ENCODE results near the gene IGSF9. TPM values are rescaled to one million over a fixed set of nuclear protein-coding genes. Genes with fewer than 3 reads are reported as not detected.

IGSF9 gene
- total and polyA plus RNA-seq, 4 donors: 0.14 to 21.3 (median 16.1) TPM

- DNase-seq (ENCODE audit: low spot score): no peak
- Histone ChIP-seq H3K9me3 (ENCODE audit: control insufficient read depth in 4 of 4, low read length in 3 of 4) (no peaks in the 10 kb centered on the region), H3K27me3 (ENCODE audit: control insufficient read depth in 4 of 4, insufficient read depth in 4 of 4, low read length in 3 of 4) (no peaks in the 10 kb centered on the region), H3K9ac (ENCODE audit: low read depth in 1 of 2, low read length in 2 of 2) (no peak overlapping the region), H3K36me3 (ENCODE audit: control insufficient read depth in 4 of 4, insufficient read depth in 3 of 4, low read depth in 1 of 4, low read length in 3 of 4) (peaks cover 0 to 8% (median 1%) of the 10 kb centered on the region in 4 donors), H3K4me1 (ENCODE audit: control insufficient read depth in 4 of 4, insufficient read depth in 4 of 4, low read length in 3 of 4) (peaks cover 6 to 29% (median 20%) of the 10 kb centered on the region in 4 donors), H3K4me3 (ENCODE audit: low read depth in 1 of 3, low read length in 3 of 3) (no peak overlapping the region), H3K27ac (ENCODE audit: low read depth in 1 of 2, low read length in 2 of 2) (peak overlapping the region in 1 of 2 donors; percentile 29)
- TF ChIP-seq GABPA (IDR thresholded peaks at IDR 0.05 in 1 of 2, conservative IDR thresholded peaks at IDR 0.05 in 1 of 2) (no peak), TAF1 (conservative IDR thresholded peaks at IDR 0.05) (no peak), RAD21 (IDR thresholded peaks at IDR 0.05) (no peak), ZBTB33 (IDR thresholded peaks at IDR 0.05) (no peak), HNF4A (conservative IDR thresholded peaks at IDR 0.05) (peak; percentile 25 to 33)
- WGBS: 63% methylated on average over 7 of the region's 7 CpGs
Measured at GRCh38 chr1:159938211-159938852, 7.1 kb downstream of the IGSF9 start.

- H3K9ac ChIP-seq (ENCODE audit: low read depth in 1 of 2, low read length in 2 of 2): no peak overlapping the region
- WGBS: 56% methylated on average over 4 of the region's 4 CpGs
- H3K9me3 ChIP-seq (ENCODE audit: control insufficient read depth in 4 of 4, low read length in 3 of 4): no peaks in the 10 kb centered on the region
- H3K36me3 ChIP-seq (ENCODE audit: control insufficient read depth in 4 of 4, insufficient read depth in 3 of 4, low read depth in 1 of 4, low read length in 3 of 4): peaks cover 0 to 12% (median 3%) of the 10 kb centered on the region in 4 donors
- no peak for DNase-seq (ENCODE audit: low spot score)
- H3K27me3 ChIP-seq (ENCODE audit: control insufficient read depth in 4 of 4, insufficient read depth in 4 of 4, low read length in 3 of 4): no peaks in the 10 kb centered on the region
- no peak for TF ChIP-seq RAD21 (IDR thresholded peaks at IDR 0.05)
- TF ChIP-seq MAX (IDR thresholded peaks at IDR 0.05): no peak
- peaks cover 6 to 28% (median 17%) of the 10 kb centered on the region in 4 donors for H3K4me1 ChIP-seq (ENCODE audit: control insufficient read depth in 4 of 4, insufficient read depth in 4 of 4, low read length in 3 of 4)
- H3K4me3 ChIP-seq (ENCODE audit: low read depth in 1 of 3, low read length in 3 of 3): no peak overlapping the region
- H3K27ac ChIP-seq (ENCODE audit: low read depth in 1 of 2, low read length in 2 of 2): peak overlapping the region in 1 of 2 donors; percentile 11
Measured at GRCh38 chr1:159937054-159937750, 8.2 kb downstream of the IGSF9 start.

- peaks cover 4 to 28% (median 16%) of the 10 kb centered on the region in 4 donors for H3K4me1 ChIP-seq (ENCODE audit: control insufficient read depth in 4 of 4, insufficient read depth in 4 of 4, low read length in 3 of 4)
- H3K9ac ChIP-seq (ENCODE audit: low read depth in 1 of 2, low read length in 2 of 2): no peak overlapping the region
- peak overlapping the region in 1 of 2 donors; percentile 11 for H3K27ac ChIP-seq (ENCODE audit: low read depth in 1 of 2, low read length in 2 of 2)
- H3K4me3 ChIP-seq (ENCODE audit: low read depth in 1 of 3, low read length in 3 of 3): no peak overlapping the region
- peaks cover 0 to 12% (median 5%) of the 10 kb centered on the region in 4 donors for H3K36me3 ChIP-seq (ENCODE audit: control insufficient read depth in 4 of 4, insufficient read depth in 3 of 4, low read depth in 1 of 4, low read length in 3 of 4)
- TF ChIP-seq RAD21 (IDR thresholded peaks at IDR 0.05) (peak; percentile 98 to 100), FOXA2 (IDR thresholded peaks at IDR 0.05) (no peak), TAF1 (conservative IDR thresholded peaks at IDR 0.05) (no peak), SP1 (IDR thresholded peaks at IDR 0.05) (no peak), GABPA (IDR thresholded peaks at IDR 0.05 in 1 of 2, conservative IDR thresholded peaks at IDR 0.05 in 1 of 2) (no peak), REST (IDR thresholded peaks at IDR 0.05) (no peak), EGR1 (IDR thresholded peaks at IDR 0.05; ENCODE audit: low read depth in 2 of 2) (no peak), CTCF (IDR thresholded peaks at IDR 0.05; ENCODE audit: low read depth, low read length, missing input control) (peak; percentile 98), HNF4A (conservative IDR thresholded peaks at IDR 0.05) (peak; percentile 48 to 57), MAX (IDR thresholded peaks at IDR 0.05) (no peak), ZBTB33 (IDR thresholded peaks at IDR 0.05) (no peak)
- peak; percentile 90 for DNase-seq (ENCODE audit: low spot score)
- H3K9me3 ChIP-seq (ENCODE audit: control insufficient read depth in 4 of 4, low read length in 3 of 4): no peaks in the 10 kb centered on the region
- no peaks in the 10 kb centered on the region for H3K27me3 ChIP-seq (ENCODE audit: control insufficient read depth in 4 of 4, insufficient read depth in 4 of 4, low read length in 3 of 4)
- WGBS: 28% methylated on average over 16 of the region's 16 CpGs
Measured at GRCh38 chr1:159936273-159936904, 9.0 kb downstream of the IGSF9 start.
